ENCODE results near the gene TOR4A. TPM values are rescaled to one million over a fixed set of nuclear protein-coding genes. Genes with fewer than 3 reads are reported as not detected.
"Not testable (repeated sequence)": the region's sequence is repeated elsewhere in the genome, so short reads cannot be mapped to it uniquely, and the experiment has no call there.

TOR4A gene
- polyA plus RNA-seq, 4 donors = 3.4 to 21.5 (median 15.4) TPM

DNA sequence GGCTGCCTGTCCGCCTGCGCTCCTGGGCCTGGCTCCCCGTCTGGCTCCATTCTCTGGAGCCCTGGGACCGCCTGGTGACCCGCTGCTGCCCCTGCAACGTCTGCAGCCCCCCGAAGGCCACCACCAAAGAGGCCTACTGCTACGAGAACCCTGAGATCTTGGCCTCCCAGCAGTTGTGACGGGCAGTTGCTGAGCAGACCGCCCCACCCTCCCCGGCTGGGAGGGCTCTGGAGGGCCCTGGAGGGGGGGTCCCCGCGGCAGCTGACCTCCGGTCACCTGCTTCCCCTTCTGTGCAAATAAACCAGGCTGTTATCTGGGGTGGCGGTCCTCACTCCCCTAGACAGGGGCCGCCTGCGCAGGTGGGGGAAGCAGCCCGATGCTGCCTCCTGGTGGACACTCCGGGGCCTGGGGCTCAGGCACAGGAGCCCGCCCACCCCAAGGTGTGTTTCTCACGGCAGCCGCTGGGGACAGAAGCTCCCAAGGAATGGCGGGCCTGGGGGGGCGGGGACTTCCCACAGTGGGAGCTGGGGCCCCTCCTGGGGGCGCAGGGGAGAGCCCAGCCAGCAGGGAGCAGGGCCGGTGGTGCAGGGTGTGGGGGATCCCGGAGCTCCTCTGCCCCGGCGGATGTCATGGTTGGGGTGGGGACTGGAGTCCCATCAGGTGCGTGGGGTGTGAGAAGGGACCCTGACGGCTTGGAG, 41.1 kb upstream of the TOR4A start:
- peaks cover 0 to 58% (median 3%) of the 10 kb centered on the region in 3 donors for H3K4me1 ChIP-seq (ENCODE audit: control insufficient read depth in 3 of 3, insufficient read depth in 2 of 3, low read depth in 1 of 3, low read length in 2 of 3)
- H3K4me3 ChIP-seq (ENCODE audit: low read depth in 1 of 3, low read length in 3 of 3) = peak overlapping the region in 1 of 3 donors; percentile 73
- 4 to 18% (median 9%) methylated on average over 19 to 31 of the region's 31 CpGs for WGBS, 3 donors
- H3K27me3 ChIP-seq (ENCODE audit: control insufficient read depth in 3 of 3, insufficient read depth in 3 of 3, low read length in 3 of 3) = no peaks in the 10 kb centered on the region
- peaks cover 0 to 53% (median 0%) of the 10 kb centered on the region in 3 donors for H3K36me3 ChIP-seq (ENCODE audit: control insufficient read depth in 3 of 3, insufficient read depth in 2 of 3, low read depth in 1 of 3, low read length in 3 of 3)
- DNase-seq (peak; percentile 85 to 99), FAIRE-seq (no peak)
- H3K27ac ChIP-seq (ENCODE audit: low read depth in 1 of 3, low read length in 2 of 3) = peak overlapping the region in 1 of 3 donors; percentile 90
- no peaks in the 10 kb centered on the region for H3K9me3 ChIP-seq (ENCODE audit: control insufficient read depth in 2 of 2, insufficient read depth in 1 of 2, low read depth in 1 of 2, low read length in 1 of 2)

GRCh38 chr9:137236936-137237421, 40.5 kb upstream of the TOR4A start:
- H3K4me3 ChIP-seq (ENCODE audit: low read depth in 1 of 3, low read length in 3 of 3) = peak overlapping the region in 1 of 3 donors; percentile 73
- peak overlapping the region in 1 of 3 donors; percentile 76 for H3K27ac ChIP-seq (ENCODE audit: low read depth in 1 of 3, low read length in 2 of 3)
- 25 to 35% (median 30%) methylated on average over 10 to 11 of the region's 11 CpGs for WGBS, 3 donors

DNA sequence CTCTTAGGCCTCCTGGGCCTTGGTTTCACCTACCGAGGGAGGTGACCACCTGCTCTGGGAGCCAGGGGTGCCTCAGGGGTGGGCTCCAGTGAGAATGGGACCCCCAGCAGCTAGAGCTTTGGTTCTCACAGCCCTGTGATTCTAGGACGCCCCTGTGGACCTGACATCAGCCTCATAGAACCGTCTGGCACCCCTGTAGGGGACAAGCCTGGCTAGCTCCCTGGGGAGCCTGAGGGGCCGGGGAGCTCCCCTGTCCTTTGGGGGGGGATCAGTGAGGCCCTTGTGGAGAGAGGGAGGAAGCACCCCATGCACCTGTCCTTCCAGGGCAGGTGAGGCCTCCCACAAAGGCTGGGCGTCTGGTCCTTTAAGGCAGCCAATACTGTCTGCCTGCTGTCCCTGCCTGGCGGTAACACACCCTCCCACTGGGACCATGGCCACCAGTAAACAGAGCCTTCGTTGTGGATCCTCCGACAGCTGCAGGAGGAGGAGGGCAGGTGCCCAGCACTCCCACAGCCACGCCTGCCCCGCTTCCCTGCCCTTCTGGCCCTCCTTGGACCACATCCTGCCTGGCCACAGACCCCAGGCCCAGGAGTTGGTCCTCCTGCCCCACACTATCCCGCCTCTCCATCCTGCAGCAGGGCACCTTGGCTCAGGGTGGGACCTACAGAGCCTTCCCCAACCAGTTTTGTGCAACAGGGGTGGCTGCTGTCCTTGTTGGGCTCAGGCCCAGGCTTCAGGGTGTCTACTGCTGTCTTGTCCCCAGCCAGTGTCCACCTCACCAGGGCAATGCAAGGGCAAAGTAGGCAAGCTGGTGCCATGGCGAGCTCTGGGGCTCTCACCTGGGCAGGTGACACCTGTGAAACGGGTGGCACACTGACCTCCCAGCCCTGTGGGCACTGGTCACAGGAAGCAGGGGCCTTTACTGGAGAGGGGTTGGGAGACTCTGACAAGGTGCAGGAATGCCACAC, 39.5 kb upstream of the TOR4A start:
- FAIRE-seq (no peak), DNase-seq (peak; percentile 70 to 76)
- 19 to 61% (median 43%) methylated on average over 13 of the region's 13 CpGs for WGBS, 3 donors
- peaks cover 0 to 56% (median 7%) of the 10 kb centered on the region in 3 donors for H3K4me1 ChIP-seq (ENCODE audit: control insufficient read depth in 3 of 3, insufficient read depth in 2 of 3, low read depth in 1 of 3, low read length in 2 of 3)
- peaks cover 3 to 51% (median 6%) of the 10 kb centered on the region in 3 donors for H3K36me3 ChIP-seq (ENCODE audit: control insufficient read depth in 3 of 3, insufficient read depth in 2 of 3, low read depth in 1 of 3, low read length in 3 of 3)
- H3K27me3 ChIP-seq (ENCODE audit: control insufficient read depth in 3 of 3, insufficient read depth in 3 of 3, low read length in 3 of 3) = no peaks in the 10 kb centered on the region
- H3K4me3 ChIP-seq (ENCODE audit: low read depth in 1 of 3, low read length in 3 of 3) = no peak overlapping the region
- no peaks in the 10 kb centered on the region for H3K9me3 ChIP-seq (ENCODE audit: control insufficient read depth in 2 of 2, insufficient read depth in 1 of 2, low read depth in 1 of 2, low read length in 1 of 2)
- H3K27ac ChIP-seq (ENCODE audit: low read depth in 1 of 3, low read length in 2 of 3) = peak overlapping the region; percentile 27 to 76 (median 64)

More at GRCh38 chr9:137236936-137237421, 40.5 kb upstream of the TOR4A start:
- DNase-seq (no peak), FAIRE-seq (no peak)
- Histone ChIP-seq H3K36me3 (ENCODE audit: control insufficient read depth in 3 of 3, insufficient read depth in 2 of 3, low read depth in 1 of 3, low read length in 3 of 3) (peaks cover 0 to 51% (median under 1%) of the 10 kb centered on the region in 3 donors), H3K4me1 (ENCODE audit: control insufficient read depth in 3 of 3, insufficient read depth in 2 of 3, low read depth in 1 of 3, low read length in 2 of 3) (peaks cover 0 to 52% (median 3%) of the 10 kb centered on the region in 3 donors), H3K9me3 (ENCODE audit: control insufficient read depth in 2 of 2, insufficient read depth in 1 of 2, low read depth in 1 of 2, low read length in 1 of 2) (no peaks in the 10 kb centered on the region), H3K27me3 (ENCODE audit: control insufficient read depth in 3 of 3, insufficient read depth in 3 of 3, low read length in 3 of 3) (no peaks in the 10 kb centered on the region)

GRCh38 chr9:137239541-137240200, 37.9 kb upstream of the TOR4A start:
- not testable (repeated sequence) for DNase-seq; H3K9me3 ChIP-seq (ENCODE audit: control insufficient read depth in 2 of 2, insufficient read depth in 1 of 2, low read depth in 1 of 2, low read length in 1 of 2); FAIRE-seq; H3K27me3 ChIP-seq (ENCODE audit: control insufficient read depth in 3 of 3, insufficient read depth in 3 of 3, low read length in 3 of 3)
- H3K27ac ChIP-seq (ENCODE audit: low read depth in 1 of 3, low read length in 2 of 3) = peak overlapping the region; percentile 96 to 98 (median 98)
- peaks cover 0 to 67% (median 7%) of the 10 kb centered on the region in 3 donors for H3K4me1 ChIP-seq (ENCODE audit: control insufficient read depth in 3 of 3, insufficient read depth in 2 of 3, low read depth in 1 of 3, low read length in 2 of 3)
- H3K4me3 ChIP-seq (ENCODE audit: low read depth in 1 of 3, low read length in 3 of 3) = peak overlapping the region; percentile 62 to 71 (median 65)
- H3K36me3 ChIP-seq (ENCODE audit: control insufficient read depth in 3 of 3, insufficient read depth in 2 of 3, low read depth in 1 of 3, low read length in 3 of 3) = peaks cover 4 to 50% (median 9%) of the 10 kb centered on the region in 3 donors
- 34 to 46% (median 40%) methylated on average over 23 to 27 of the region's 27 CpGs for WGBS, 3 donors

DNA sequence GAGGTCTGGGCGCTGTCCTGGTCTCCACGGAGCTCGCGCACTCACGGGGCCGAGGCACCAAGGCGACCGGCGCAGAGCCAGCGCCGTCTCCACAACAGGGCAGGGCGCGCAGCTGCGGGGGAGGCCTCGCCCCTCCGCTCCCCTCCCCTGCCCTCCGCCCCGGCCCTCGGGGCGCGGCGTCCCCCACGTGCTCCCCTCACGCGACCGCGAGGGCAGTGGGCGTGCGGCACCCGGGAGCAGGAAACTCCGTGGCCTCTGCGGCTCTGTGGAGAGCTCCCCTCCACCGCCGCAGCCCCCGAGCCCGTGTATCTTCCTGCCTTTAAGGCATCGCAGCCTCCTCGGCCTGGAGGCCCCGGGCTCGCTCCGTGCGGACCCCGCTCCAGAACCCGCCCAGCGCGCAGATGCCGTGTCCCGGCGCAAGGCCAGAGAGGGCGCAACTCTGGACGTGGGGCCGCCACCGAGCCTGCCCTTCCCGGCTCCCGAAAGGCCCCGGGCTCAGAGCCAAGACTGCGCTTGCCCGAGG, 37.1 kb upstream of the TOR4A start:
- peak; percentile 75 to 93 for DNase-seq
- Histone ChIP-seq H3K27ac (ENCODE audit: low read depth in 1 of 3, low read length in 2 of 3) (peak overlapping the region; percentile 96 to 98 (median 98)), H3K27me3 (ENCODE audit: control insufficient read depth in 3 of 3, insufficient read depth in 3 of 3, low read length in 3 of 3) (no peaks in the 10 kb centered on the region), H3K4me3 (ENCODE audit: low read depth in 1 of 3, low read length in 3 of 3) (peak overlapping the region; percentile 62 to 71 (median 65)), H3K9me3 (ENCODE audit: control insufficient read depth in 2 of 2, insufficient read depth in 1 of 2, low read depth in 1 of 2, low read length in 1 of 2) (no peaks in the 10 kb centered on the region), H3K36me3 (ENCODE audit: control insufficient read depth in 3 of 3, insufficient read depth in 2 of 3, low read depth in 1 of 3, low read length in 3 of 3) (peaks cover 4 to 43% (median 9%) of the 10 kb centered on the region in 3 donors), H3K4me1 (ENCODE audit: control insufficient read depth in 3 of 3, insufficient read depth in 2 of 3, low read depth in 1 of 3, low read length in 2 of 3) (peaks cover 0 to 65% (median 7%) of the 10 kb centered on the region in 3 donors)
- FAIRE-seq = no peak
- WGBS, 3 donors = 0% methylated on average over 42 to 58 of the region's 58 CpGs

DNA sequence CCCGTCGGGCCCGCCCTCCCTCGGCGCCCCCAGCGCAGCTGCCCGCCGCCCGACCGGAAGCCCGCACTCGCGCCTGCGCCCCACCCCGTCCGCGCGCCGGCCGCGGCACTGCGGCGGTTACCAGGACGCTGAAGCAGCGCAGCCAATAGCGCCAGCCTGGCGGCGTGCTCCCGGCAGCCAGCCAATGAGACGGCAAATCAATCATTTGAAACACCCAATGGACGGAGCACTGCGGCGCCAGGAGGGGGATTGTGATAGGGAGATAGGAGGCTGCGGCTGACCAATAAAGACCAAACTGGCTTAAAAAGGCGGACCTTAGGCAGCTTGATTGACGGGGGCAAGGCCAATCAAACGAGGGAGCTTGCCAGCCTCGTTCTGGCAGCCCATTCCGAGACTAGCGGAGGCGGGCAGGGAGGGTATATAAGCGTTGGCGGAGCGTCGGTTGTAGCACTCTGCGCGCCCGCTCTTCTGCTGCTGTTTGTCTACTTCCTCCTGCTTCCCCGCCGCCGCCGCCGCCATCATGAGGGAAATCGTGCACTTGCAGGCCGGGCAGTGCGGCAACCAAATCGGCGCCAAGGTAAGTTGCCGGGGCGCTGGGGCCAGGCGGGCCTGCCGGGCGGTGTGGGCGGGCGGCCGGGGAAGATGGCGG, 36.6 kb upstream of the TOR4A start, which contains the start of gene TUBB4B:
TUBB4B (plus strand) TSS at position 447 of the 649 bp plus-strand sequence; CDS start at position 521, 74 bp downstream.
- WGBS, 3 donors = 0 to 1% (median 0%) methylated on average over 55 to 67 of the region's 67 CpGs
- H3K27ac ChIP-seq (ENCODE audit: low read depth in 1 of 3, low read length in 2 of 3) = peak within 1 kb of the TSS; percentile 96 to 98 (median 98)
- H3K27me3 ChIP-seq (ENCODE audit: control insufficient read depth in 3 of 3, insufficient read depth in 3 of 3, low read length in 3 of 3) = no peaks in the 10 kb centered on the region
- H3K4me3 ChIP-seq (ENCODE audit: low read depth in 1 of 3, low read length in 3 of 3) = peak within 1 kb of the TSS; percentile 88 to 96 (median 91)
- H3K9me3 ChIP-seq (ENCODE audit: control insufficient read depth in 2 of 2, insufficient read depth in 1 of 2, low read depth in 1 of 2, low read length in 1 of 2) = no peaks in the 10 kb centered on the region
- DNase-seq (peak; percentile 99 to 100), FAIRE-seq (peak; percentile 39)
- H3K36me3 ChIP-seq (ENCODE audit: control insufficient read depth in 3 of 3, insufficient read depth in 2 of 3, low read depth in 1 of 3, low read length in 3 of 3) = peaks cover 4 to 39% (median 9%) of the 10 kb centered on the region in 3 donors
- peaks cover 0 to 61% (median 7%) of the 10 kb centered on the region in 3 donors for H3K4me1 ChIP-seq (ENCODE audit: control insufficient read depth in 3 of 3, insufficient read depth in 2 of 3, low read depth in 1 of 3, low read length in 2 of 3)

DNA sequence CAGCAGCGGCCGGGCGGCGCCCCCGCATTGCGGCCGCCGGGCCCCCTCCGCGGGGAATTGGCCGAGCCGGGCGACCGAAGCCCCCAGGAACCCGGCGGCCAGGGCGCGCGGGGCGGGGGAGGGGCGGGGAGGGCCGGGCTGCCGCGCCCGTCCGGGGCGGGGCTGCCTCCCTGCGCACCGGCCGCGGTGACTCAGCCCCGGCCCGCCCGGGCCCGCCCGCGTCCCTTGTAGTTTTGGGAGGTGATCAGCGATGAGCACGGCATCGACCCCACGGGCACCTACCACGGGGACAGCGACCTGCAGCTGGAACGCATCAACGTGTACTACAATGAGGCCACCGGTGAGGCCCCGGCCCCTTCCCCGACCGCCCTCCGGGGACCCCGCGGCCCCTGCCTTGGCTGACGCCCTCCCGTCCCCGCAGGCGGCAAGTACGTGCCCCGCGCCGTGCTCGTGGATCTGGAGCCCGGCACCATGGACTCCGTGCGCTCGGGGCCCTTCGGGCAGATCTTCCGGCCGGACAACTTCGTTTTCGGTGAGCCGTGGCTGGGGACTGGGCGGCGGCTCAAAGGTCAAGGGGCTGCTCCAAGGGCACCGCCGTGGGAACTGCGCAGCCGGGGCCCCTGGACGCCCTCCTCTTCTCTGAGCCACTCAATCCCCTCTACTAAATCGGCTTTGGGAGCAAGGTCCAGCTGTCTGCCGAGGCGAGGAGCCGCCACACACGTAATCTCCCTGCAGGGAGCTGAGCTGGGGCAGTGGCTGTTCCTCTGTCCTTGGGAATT, 35.8 kb upstream of the TOR4A start:
- no peak for FAIRE-seq
- H3K4me1 ChIP-seq (ENCODE audit: control insufficient read depth in 3 of 3, insufficient read depth in 2 of 3, low read depth in 1 of 3, low read length in 2 of 3) = peaks cover 0 to 58% (median 6%) of the 10 kb centered on the region in 3 donors

More for the DNA sequence above, 35.8 kb upstream of the TOR4A start:
- Histone ChIP-seq H3K9me3 (ENCODE audit: control insufficient read depth in 2 of 2, insufficient read depth in 1 of 2, low read depth in 1 of 2, low read length in 1 of 2) (no peaks in the 10 kb centered on the region), H3K27ac (ENCODE audit: low read depth in 1 of 3, low read length in 2 of 3) (peak overlapping the region; percentile 89 to 96 (median 92)), H3K4me3 (ENCODE audit: low read depth in 1 of 3, low read length in 3 of 3) (peak overlapping the region; percentile 88 to 96 (median 91)), H3K27me3 (ENCODE audit: control insufficient read depth in 3 of 3, insufficient read depth in 3 of 3, low read length in 3 of 3) (no peaks in the 10 kb centered on the region), H3K36me3 (ENCODE audit: control insufficient read depth in 3 of 3, insufficient read depth in 2 of 3, low read depth in 1 of 3, low read length in 3 of 3) (peaks cover 4 to 39% (median 9%) of the 10 kb centered on the region in 3 donors)
- WGBS, 3 donors = 0 to 2% (median 1%) methylated on average over 41 to 83 of the region's 83 CpGs
- peak; percentile 75 to 76 for DNase-seq

Measured in small intestine (tissue), 7 donors.